Measurements from ENCODE around the gene PRG3. TPM values are rescaled to one million over a fixed set of nuclear protein-coding genes. Genes with fewer than 3 reads are reported as not detected.

The PRG3 gene
- total and polyA plus RNA-seq, 3 experiments from 2014 or later = not detected

GRCh38 chr11:57336111-57336666, 44.8 kb downstream of the PRG3 start:
- H3K4me3 Mint-ChIP-seq = peak overlapping the region; percentile 92 to 98 (median 93)
- Histone ChIP-seq H3K27ac (ENCODE audit: low read depth, low read length) (peak overlapping the region; percentile 80), H3K27me3 (ENCODE audit: insufficient read depth, low read length, poor library complexity, severe bottlenecking) (no peaks in the 10 kb centered on the region), H3K36me3 (ENCODE audit: insufficient read depth, low read length) (peaks cover 17% of the 10 kb centered on the region), H3K4me3 (ENCODE audit: low read length) (peak overlapping the region; percentile 76), H3K9me3 (ENCODE audit: low read length) (no peaks in the 10 kb centered on the region), H3K4me1 (ENCODE audit: insufficient read depth, low read length) (peaks cover 22% of the 10 kb centered on the region)
- no peaks in the 10 kb centered on the region for H3K9me3 Mint-ChIP-seq
- CTCF ChIA-PET = interaction anchor here (1.0 to 3.3 kb wide), 5 partner anchors 9 to 330 kb away, joined by 3 to 20 read pairs (median 4); partner anchors contain the start of gene TNKS1BP1
- H3K4me1 Mint-ChIP-seq = peaks cover 23 to 38% (median 34%) of the 10 kb centered on the region in 3 donors
- DNase-seq = peak in 2 of 5 donors; percentile 18 to 53
- POLR2A ChIA-PET = interaction anchor here (1.5 to 4.4 kb wide), 3 partner anchors 11 to 178 kb away, joined by 4 to 46 read pairs (median 6); partner anchors contain the start of gene TNKS1BP1
- H3K27ac Mint-ChIP-seq = peak overlapping the region; percentile 97 to 100 (median 99)
- H3K27me3 Mint-ChIP-seq = no peaks in the 10 kb centered on the region
- H3K36me3 Mint-ChIP-seq = peaks cover 0 to 41% (median 10%) of the 10 kb centered on the region in 3 donors

- peak within 1 kb of the TSS; percentile 76 for H3K4me3 ChIP-seq (ENCODE audit: low read length)
- peaks cover 23 to 38% (median 34%) of the 10 kb centered on the region in 3 donors for H3K4me1 Mint-ChIP-seq
These were observed 45.4 kb downstream of the PRG3 start, which contains the start of gene SSRP1 for GRCh38 chr11:57335343-57336110. TSS of gene SSRP1 (minus strand) at chr11:57335892. CDS start at chr11:57335121, 771 bp downstream.

GRCh38 chr11:57335023-57335342, 46.0 kb downstream of the PRG3 start:
- H3K4me1 Mint-ChIP-seq = peaks cover 23 to 38% (median 34%) of the 10 kb centered on the region in 3 donors
- ChIA-PET CTCF (interaction anchor here (1.1 to 3.3 kb wide), 5 partner anchors 9 to 332 kb away, joined by 3 to 20 read pairs (median 5); partner anchors contain the start of gene TNKS1BP1), POLR2A (interaction anchor here (1.5 to 4.4 kb wide), 3 partner anchors 10 to 179 kb away, joined by 4 to 46 read pairs (median 6); partner anchors contain the start of gene TNKS1BP1)
- DNase-seq = no peak
- peak overlapping the region; percentile 97 to 100 (median 99) for H3K27ac Mint-ChIP-seq
- H3K4me3 ChIP-seq (ENCODE audit: low read length) = peak overlapping the region; percentile 74
- peaks cover 0 to 2% of the 10 kb centered on the region in 2 donors for H3K27me3 Mint-ChIP-seq
- peak overlapping the region; percentile 92 to 98 (median 93) for H3K4me3 Mint-ChIP-seq
- H3K9me3 ChIP-seq (ENCODE audit: low read length) = no peaks in the 10 kb centered on the region
- peaks cover 22% of the 10 kb centered on the region for H3K4me1 ChIP-seq (ENCODE audit: insufficient read depth, low read length)
- H3K27ac ChIP-seq (ENCODE audit: low read depth, low read length) = peak overlapping the region; percentile 80
- H3K36me3 ChIP-seq (ENCODE audit: insufficient read depth, low read length) = peaks cover 29% of the 10 kb centered on the region
- peaks cover 2 to 53% (median 17%) of the 10 kb centered on the region in 3 donors for H3K36me3 Mint-ChIP-seq
- H3K27me3 ChIP-seq (ENCODE audit: insufficient read depth, low read length, poor library complexity, severe bottlenecking) = no peaks in the 10 kb centered on the region
- no peaks in the 10 kb centered on the region for H3K9me3 Mint-ChIP-seq

More at GRCh38 chr11:57335343-57336110, 45.4 kb downstream of the PRG3 start, which contains the start of gene SSRP1:
- H3K27me3 Mint-ChIP-seq = no peaks in the 10 kb centered on the region
- peak; percentile 78 to 92 (median 86) for DNase-seq
- H3K4me1 ChIP-seq (ENCODE audit: insufficient read depth, low read length) = peaks cover 22% of the 10 kb centered on the region
- ChIA-PET POLR2A (interaction anchor here (1.5 to 4.4 kb wide), 3 partner anchors 10 to 179 kb away, joined by 4 to 46 read pairs (median 6); partner anchors contain the start of gene TNKS1BP1), CTCF (interaction anchor here (1.1 to 3.3 kb wide), 6 partner anchors 10 to 331 kb away, joined by 3 to 20 read pairs (median 4); partner anchors contain the start of gene TNKS1BP1)
- H3K27me3 ChIP-seq (ENCODE audit: insufficient read depth, low read length, poor library complexity, severe bottlenecking) = no peaks in the 10 kb centered on the region
- H3K36me3 Mint-ChIP-seq = peaks cover 0 to 47% (median 15%) of the 10 kb centered on the region in 3 donors
- H3K4me3 Mint-ChIP-seq = peak within 1 kb of the TSS; percentile 92 to 98 (median 93)
- H3K27ac ChIP-seq (ENCODE audit: low read depth, low read length) = peak within 1 kb of the TSS; percentile 80
- peak within 1 kb of the TSS; percentile 97 to 100 (median 99) for H3K27ac Mint-ChIP-seq
- no peaks in the 10 kb centered on the region for H3K9me3 Mint-ChIP-seq
- H3K36me3 ChIP-seq (ENCODE audit: insufficient read depth, low read length) = peaks cover 24% of the 10 kb centered on the region
- no peaks in the 10 kb centered on the region for H3K9me3 ChIP-seq (ENCODE audit: low read length)

GRCh38 chr11:57332694-57333440, 48.1 kb downstream of the PRG3 start:
- CTCF ChIA-PET = no interaction called here

GRCh38 chr11:57331720-57332119, 49.2 kb downstream of the PRG3 start:
- H3K36me3 ChIP-seq (ENCODE audit: insufficient read depth, low read length) = peaks cover 49% of the 10 kb centered on the region
- no peak overlapping the region for H3K4me3 Mint-ChIP-seq
- DNase-seq = no peak
- ChIA-PET CTCF (interaction anchor here (1.0 kb wide), 1 partner anchor 17 kb away, joined by 7 read pairs; no protein-coding TSS in a partner anchor), POLR2A (no interaction called here)
- H3K27me3 ChIP-seq (ENCODE audit: insufficient read depth, low read length, poor library complexity, severe bottlenecking) = no peaks in the 10 kb centered on the region
- H3K4me3 ChIP-seq (ENCODE audit: low read length) = no peak overlapping the region
- no peaks in the 10 kb centered on the region for H3K9me3 ChIP-seq (ENCODE audit: low read length)
- H3K27me3 Mint-ChIP-seq = peaks cover 0 to 2% of the 10 kb centered on the region in 2 donors
- H3K4me1 Mint-ChIP-seq = peaks cover 28 to 48% (median 42%) of the 10 kb centered on the region in 3 donors
- H3K9me3 Mint-ChIP-seq = no peaks in the 10 kb centered on the region
- peaks cover 13 to 85% (median 37%) of the 10 kb centered on the region in 3 donors for H3K36me3 Mint-ChIP-seq
- peak overlapping the region in 1 of 8 donors; percentile 77 for H3K27ac Mint-ChIP-seq
- H3K27ac ChIP-seq (ENCODE audit: low read depth, low read length) = no peak overlapping the region
- peaks cover 20% of the 10 kb centered on the region for H3K4me1 ChIP-seq (ENCODE audit: insufficient read depth, low read length)

More at GRCh38 chr11:57332694-57333440, 48.1 kb downstream of the PRG3 start:
- no peak overlapping the region for H3K27ac ChIP-seq (ENCODE audit: low read depth, low read length)
- Mint-ChIP-seq H3K4me1 (peaks cover 25 to 38% (median 34%) of the 10 kb centered on the region in 3 donors), H3K9me3 (no peaks in the 10 kb centered on the region), H3K36me3 (peaks cover 7 to 74% (median 30%) of the 10 kb centered on the region in 3 donors), H3K4me3 (peak overlapping the region in 2 of 7 donors; percentile 48 to 92), H3K27me3 (peaks cover 0 to 2% of the 10 kb centered on the region in 2 donors), H3K27ac (peak overlapping the region in 4 of 8 donors; percentile 17 to 97 (median 44))
- H3K4me1 ChIP-seq (ENCODE audit: insufficient read depth, low read length) = peaks cover 22% of the 10 kb centered on the region
- H3K36me3 ChIP-seq (ENCODE audit: insufficient read depth, low read length) = peaks cover 41% of the 10 kb centered on the region
- H3K9me3 ChIP-seq (ENCODE audit: low read length) = no peaks in the 10 kb centered on the region
- POLR2A ChIA-PET = interaction anchor here (4.4 kb wide), 1 partner anchor 8 kb away, joined by 46 read pairs; the partner anchor contains the start of gene TNKS1BP1
- no peaks in the 10 kb centered on the region for H3K27me3 ChIP-seq (ENCODE audit: insufficient read depth, low read length, poor library complexity, severe bottlenecking)
- H3K4me3 ChIP-seq (ENCODE audit: low read length) = no peak overlapping the region
- DNase-seq = no peak

- Histone ChIP-seq H3K27ac (ENCODE audit: low read depth, low read length) (no peak overlapping the region), H3K4me3 (ENCODE audit: low read length) (no peak overlapping the region), H3K9me3 (ENCODE audit: low read length) (no peaks in the 10 kb centered on the region), H3K4me1 (ENCODE audit: insufficient read depth, low read length) (peaks cover 27% of the 10 kb centered on the region), H3K36me3 (ENCODE audit: insufficient read depth, low read length) (peaks cover 49% of the 10 kb centered on the region), H3K27me3 (ENCODE audit: insufficient read depth, low read length, poor library complexity, severe bottlenecking) (no peaks in the 10 kb centered on the region)
- H3K27me3 Mint-ChIP-seq = peaks cover 0 to 2% of the 10 kb centered on the region in 2 donors
- peak overlapping the region in 1 of 7 donors; percentile 63 for H3K4me3 Mint-ChIP-seq
- H3K27ac Mint-ChIP-seq = peak overlapping the region in 5 of 8 donors; percentile 13 to 78 (median 77)
- ChIA-PET POLR2A (no interaction called here), CTCF (interaction anchor here (1.5 to 1.8 kb wide), 2 partner anchors 12 to 128 kb away, joined by 4 to 5 read pairs; no protein-coding TSS in a partner anchor)
- H3K4me1 Mint-ChIP-seq = peaks cover 32 to 53% (median 46%) of the 10 kb centered on the region in 3 donors
- peaks cover 13 to 95% (median 37%) of the 10 kb centered on the region in 3 donors for H3K36me3 Mint-ChIP-seq
- no peaks in the 10 kb centered on the region for H3K9me3 Mint-ChIP-seq
- DNase-seq = peak in 1 of 5 donors; percentile 18
These were observed 50.9 kb downstream of the PRG3 start for GRCh38 chr11:57330029-57330428.

GRCh38 chr11:57327721-57328120, 53.2 kb downstream of the PRG3 start:
- DNase-seq = no peak
- H3K27ac Mint-ChIP-seq = peak overlapping the region in 7 of 8 donors; percentile 58 to 99 (median 92)
- ChIA-PET CTCF (no interaction called here), POLR2A (interaction anchor here (0.6 kb wide), 1 partner anchor 189 kb away, joined by 3 read pairs; no protein-coding TSS in a partner anchor)
- H3K4me1 Mint-ChIP-seq = peaks cover 27 to 43% (median 41%) of the 10 kb centered on the region in 3 donors
- Histone ChIP-seq H3K4me3 (ENCODE audit: low read length) (no peak overlapping the region), H3K4me1 (ENCODE audit: insufficient read depth, low read length) (peaks cover 21% of the 10 kb centered on the region), H3K27ac (ENCODE audit: low read depth, low read length) (no peak overlapping the region), H3K36me3 (ENCODE audit: insufficient read depth, low read length) (peaks cover 44% of the 10 kb centered on the region), H3K27me3 (ENCODE audit: insufficient read depth, low read length, poor library complexity, severe bottlenecking) (no peaks in the 10 kb centered on the region), H3K9me3 (ENCODE audit: low read length) (no peaks in the 10 kb centered on the region)
- H3K27me3 Mint-ChIP-seq = peaks cover 0 to 2% of the 10 kb centered on the region in 2 donors
- peaks cover 13 to 79% (median 37%) of the 10 kb centered on the region in 3 donors for H3K36me3 Mint-ChIP-seq
- H3K4me3 Mint-ChIP-seq = peak overlapping the region in 2 of 7 donors; percentile 42 to 79
- H3K9me3 Mint-ChIP-seq = no peaks in the 10 kb centered on the region
